ENCODE data around the gene MCU.

DNA sequence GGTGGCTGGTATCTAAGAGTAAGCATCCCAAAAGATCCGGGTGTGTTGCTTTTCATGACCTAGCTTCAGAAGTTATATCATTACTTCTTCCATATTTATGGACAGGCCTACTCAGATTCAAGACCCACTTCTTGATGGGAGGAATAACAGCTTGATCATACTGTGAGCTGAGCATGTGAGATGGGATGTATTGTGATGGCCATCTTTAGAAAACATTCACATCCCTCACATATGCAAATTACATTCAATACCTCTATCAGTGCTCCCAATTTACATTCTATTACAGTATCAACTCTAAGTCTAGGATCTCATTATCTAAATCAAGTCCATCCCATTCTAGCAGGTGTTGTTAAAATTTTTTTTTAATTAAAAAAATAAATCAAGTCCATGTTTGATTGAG lies 101.8 kb downstream of the MCU start:
- TF ChIP-seq, protein P1, sequence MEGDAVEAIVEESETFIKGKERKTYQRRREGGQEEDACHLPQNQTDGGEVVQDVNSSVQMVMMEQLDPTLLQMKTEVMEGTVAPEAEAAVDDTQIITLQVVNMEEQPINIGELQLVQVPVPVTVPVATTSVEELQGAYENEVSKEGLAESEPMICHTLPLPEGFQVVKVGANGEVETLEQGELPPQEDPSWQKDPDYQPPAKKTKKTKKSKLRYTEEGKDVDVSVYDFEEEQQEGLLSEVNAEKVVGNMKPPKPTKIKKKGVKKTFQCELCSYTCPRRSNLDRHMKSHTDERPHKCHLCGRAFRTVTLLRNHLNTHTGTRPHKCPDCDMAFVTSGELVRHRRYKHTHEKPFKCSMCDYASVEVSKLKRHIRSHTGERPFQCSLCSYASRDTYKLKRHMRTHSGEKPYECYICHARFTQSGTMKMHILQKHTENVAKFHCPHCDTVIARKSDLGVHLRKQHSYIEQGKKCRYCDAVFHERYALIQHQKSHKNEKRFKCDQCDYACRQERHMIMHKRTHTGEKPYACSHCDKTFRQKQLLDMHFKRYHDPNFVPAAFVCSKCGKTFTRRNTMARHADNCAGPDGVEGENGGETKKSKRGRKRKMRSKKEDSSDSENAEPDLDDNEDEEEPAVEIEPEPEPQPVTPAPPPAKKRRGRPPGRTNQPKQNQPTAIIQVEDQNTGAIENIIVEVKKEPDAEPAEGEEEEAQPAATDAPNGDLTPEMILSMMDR (IDR thresholded peaks at IDR 0.05 in 2 of 3, conservative IDR thresholded peaks at IDR 0.05 in 1 of 3; ENCODE audit: control insufficient read depth in 2 of 3, extremely low read depth in 1 of 3, insufficient read depth in 1 of 3, low read depth in 3 of 3, low read length in 3 of 3) = no peak
- TF ChIP-seq HCFC1 (IDR thresholded peaks at IDR 0.05; ENCODE audit: low read length) (no peak), SREBF2 (IDR thresholded peaks at IDR 0.05; ENCODE audit: low read length) (no peak), FOS (IDR thresholded peaks at IDR 0.05; ENCODE audit: borderline replicate concordance, extremely low read depth, insufficient read length) (no peak)

All from GM12878 (cell line).